Measurements from ENCODE around the gene MRPS33. TPM values are rescaled to one million over a fixed set of nuclear protein-coding genes. Genes with fewer than 3 reads are reported as not detected.
A peak's percentile ranks its signal among the peaks of the same experiment; 100 is the strongest.

Gene MRPS33
- total and polyA plus RNA-seq, 2 experiments from 2014 or later, result 23.1 to 140 TPM

DNA sequence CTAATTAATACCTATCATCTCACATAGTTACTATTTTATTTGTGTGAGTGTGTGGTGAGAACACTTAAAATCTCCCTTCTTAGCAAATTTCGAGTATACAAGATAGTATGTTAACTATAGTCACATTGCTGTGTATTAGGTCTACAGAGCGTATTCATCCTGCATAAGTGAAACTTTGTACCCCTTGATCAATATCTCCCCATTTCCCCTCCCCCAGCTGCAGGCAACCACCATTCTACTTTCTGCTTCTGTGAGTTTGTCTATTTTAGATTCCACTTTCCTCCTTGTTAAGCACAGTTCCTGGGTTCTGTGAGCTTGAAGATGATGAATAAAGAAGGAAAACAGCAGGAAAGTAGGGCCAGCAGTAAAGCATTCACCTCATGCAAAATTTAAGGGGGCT is 42.4 kb downstream of the MRPS33 start (continued):
- TF ChIP-seq, protein P1, sequence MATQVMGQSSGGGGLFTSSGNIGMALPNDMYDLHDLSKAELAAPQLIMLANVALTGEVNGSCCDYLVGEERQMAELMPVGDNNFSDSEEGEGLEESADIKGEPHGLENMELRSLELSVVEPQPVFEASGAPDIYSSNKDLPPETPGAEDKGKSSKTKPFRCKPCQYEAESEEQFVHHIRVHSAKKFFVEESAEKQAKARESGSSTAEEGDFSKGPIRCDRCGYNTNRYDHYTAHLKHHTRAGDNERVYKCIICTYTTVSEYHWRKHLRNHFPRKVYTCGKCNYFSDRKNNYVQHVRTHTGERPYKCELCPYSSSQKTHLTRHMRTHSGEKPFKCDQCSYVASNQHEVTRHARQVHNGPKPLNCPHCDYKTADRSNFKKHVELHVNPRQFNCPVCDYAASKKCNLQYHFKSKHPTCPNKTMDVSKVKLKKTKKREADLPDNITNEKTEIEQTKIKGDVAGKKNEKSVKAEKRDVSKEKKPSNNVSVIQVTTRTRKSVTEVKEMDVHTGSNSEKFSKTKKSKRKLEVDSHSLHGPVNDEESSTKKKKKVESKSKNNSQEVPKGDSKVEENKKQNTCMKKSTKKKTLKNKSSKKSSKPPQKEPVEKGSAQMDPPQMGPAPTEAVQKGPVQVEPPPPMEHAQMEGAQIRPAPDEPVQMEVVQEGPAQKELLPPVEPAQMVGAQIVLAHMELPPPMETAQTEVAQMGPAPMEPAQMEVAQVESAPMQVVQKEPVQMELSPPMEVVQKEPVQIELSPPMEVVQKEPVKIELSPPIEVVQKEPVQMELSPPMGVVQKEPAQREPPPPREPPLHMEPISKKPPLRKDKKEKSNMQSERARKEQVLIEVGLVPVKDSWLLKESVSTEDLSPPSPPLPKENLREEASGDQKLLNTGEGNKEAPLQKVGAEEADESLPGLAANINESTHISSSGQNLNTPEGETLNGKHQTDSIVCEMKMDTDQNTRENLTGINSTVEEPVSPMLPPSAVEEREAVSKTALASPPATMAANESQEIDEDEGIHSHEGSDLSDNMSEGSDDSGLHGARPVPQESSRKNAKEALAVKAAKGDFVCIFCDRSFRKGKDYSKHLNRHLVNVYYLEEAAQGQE (IDR thresholded peaks at IDR 0.05; ENCODE audit: unreplicated experiment), result no peak
- no peak for TF ChIP-seq STAT1 (IDR thresholded peaks at IDR 0.05; ENCODE audit: unreplicated experiment)
- TF ChIP-seq ZNF331 (CRISPR knock-in tag; IDR thresholded peaks at IDR 0.05; ENCODE audit: low read depth), result no peak
- no peak for TF ChIP-seq EZH2 (IDR thresholded peaks at IDR 0.05; ENCODE audit: low read depth, unreplicated experiment)
- TF ChIP-seq ZNF114 (CRISPR knock-in tag; IDR thresholded peaks at IDR 0.05), result no peak
- no peak for TF ChIP-seq JUNB (IDR thresholded peaks at IDR 0.05; ENCODE audit: unreplicated experiment)
- TF ChIP-seq NANOG (IDR thresholded peaks at IDR 0.05; ENCODE audit: borderline replicate concordance), result no peak
- no peak for TF ChIP-seq POLR2AphosphoS5 (IDR thresholded peaks at IDR 0.05; ENCODE audit: low read depth)
- TF ChIP-seq EZH2phosphoT487 (IDR thresholded peaks at IDR 0.05; ENCODE audit: unreplicated experiment), result no peak
- TF ChIP-seq, protein P2, sequence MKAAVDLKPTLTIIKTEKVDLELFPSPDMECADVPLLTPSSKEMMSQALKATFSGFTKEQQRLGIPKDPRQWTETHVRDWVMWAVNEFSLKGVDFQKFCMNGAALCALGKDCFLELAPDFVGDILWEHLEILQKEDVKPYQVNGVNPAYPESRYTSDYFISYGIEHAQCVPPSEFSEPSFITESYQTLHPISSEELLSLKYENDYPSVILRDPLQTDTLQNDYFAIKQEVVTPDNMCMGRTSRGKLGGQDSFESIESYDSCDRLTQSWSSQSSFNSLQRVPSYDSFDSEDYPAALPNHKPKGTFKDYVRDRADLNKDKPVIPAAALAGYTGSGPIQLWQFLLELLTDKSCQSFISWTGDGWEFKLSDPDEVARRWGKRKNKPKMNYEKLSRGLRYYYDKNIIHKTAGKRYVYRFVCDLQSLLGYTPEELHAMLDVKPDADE (IDR thresholded peaks at IDR 0.05), result no peak

DNA sequence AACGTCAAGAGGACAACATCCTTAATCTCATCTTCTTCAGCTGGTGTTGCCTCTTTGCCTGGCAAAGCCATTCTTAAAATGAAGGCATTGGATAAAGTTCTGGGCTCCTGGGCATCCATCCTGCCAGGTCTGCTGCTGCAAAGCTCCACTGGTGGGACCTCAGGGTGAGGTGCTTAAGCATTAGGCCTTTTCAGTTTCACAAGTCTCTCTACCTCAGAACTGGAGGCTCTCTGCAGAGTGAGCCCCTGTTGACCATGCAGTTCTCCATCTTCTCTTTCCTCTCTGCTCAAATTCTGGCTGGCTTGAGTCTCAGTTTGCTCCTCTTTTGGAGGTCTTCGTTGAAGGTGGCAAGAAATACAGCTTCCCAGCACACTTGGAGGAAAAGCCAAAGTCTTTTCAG is 47.3 kb downstream of the MRPS33 start:
- no peaks in the 10 kb centered on the region for H3K4me1 Mint-ChIP-seq
- Histone ChIP-seq H3K79me2 (replicated peaks; ENCODE audit: insufficient read depth) (no peaks in the 10 kb centered on the region), H3F3A (replicated peaks; ENCODE audit: low read depth) (no peaks in the 10 kb centered on the region), H2AFZ (peak overlapping the region; percentile 66; the same call in 1 of the 2 replicates), H3K36me3 (ENCODE audit: insufficient read depth) (no peaks in the 10 kb centered on the region), H3K4me2 (no peak overlapping the region), H3K4me3 (no peak overlapping the region), H4K20me1 (replicated peaks; ENCODE audit: insufficient read depth) (no peaks in the 10 kb centered on the region), H3K27me3 (ENCODE audit: insufficient read depth) (no peaks in the 10 kb centered on the region), H3K4me1 (ENCODE audit: insufficient read depth) (no peaks in the 10 kb centered on the region), H3K9me2 (ENCODE audit: insufficient read depth) (no peaks in the 10 kb centered on the region), H3K27ac (ENCODE audit: low read depth) (no peak overlapping the region)
- H3K27me3 Mint-ChIP-seq (ENCODE audit: insufficient read depth, low read depth, poor library complexity), result peaks cover 4% of the 10 kb centered on the region
- H3K27ac Mint-ChIP-seq, result no peak overlapping the region
- DNase-seq (ENCODE audit: low spot score) (no peak), ATAC-seq (no peak)
- no peaks in the 10 kb centered on the region for H3K9me3 Mint-ChIP-seq
- H3K36me3 Mint-ChIP-seq (ENCODE audit: low read depth), result no peaks in the 10 kb centered on the region
- H3K4me3 Mint-ChIP-seq, result no peak overlapping the region
- TF ChIP-seq, protein P3, sequence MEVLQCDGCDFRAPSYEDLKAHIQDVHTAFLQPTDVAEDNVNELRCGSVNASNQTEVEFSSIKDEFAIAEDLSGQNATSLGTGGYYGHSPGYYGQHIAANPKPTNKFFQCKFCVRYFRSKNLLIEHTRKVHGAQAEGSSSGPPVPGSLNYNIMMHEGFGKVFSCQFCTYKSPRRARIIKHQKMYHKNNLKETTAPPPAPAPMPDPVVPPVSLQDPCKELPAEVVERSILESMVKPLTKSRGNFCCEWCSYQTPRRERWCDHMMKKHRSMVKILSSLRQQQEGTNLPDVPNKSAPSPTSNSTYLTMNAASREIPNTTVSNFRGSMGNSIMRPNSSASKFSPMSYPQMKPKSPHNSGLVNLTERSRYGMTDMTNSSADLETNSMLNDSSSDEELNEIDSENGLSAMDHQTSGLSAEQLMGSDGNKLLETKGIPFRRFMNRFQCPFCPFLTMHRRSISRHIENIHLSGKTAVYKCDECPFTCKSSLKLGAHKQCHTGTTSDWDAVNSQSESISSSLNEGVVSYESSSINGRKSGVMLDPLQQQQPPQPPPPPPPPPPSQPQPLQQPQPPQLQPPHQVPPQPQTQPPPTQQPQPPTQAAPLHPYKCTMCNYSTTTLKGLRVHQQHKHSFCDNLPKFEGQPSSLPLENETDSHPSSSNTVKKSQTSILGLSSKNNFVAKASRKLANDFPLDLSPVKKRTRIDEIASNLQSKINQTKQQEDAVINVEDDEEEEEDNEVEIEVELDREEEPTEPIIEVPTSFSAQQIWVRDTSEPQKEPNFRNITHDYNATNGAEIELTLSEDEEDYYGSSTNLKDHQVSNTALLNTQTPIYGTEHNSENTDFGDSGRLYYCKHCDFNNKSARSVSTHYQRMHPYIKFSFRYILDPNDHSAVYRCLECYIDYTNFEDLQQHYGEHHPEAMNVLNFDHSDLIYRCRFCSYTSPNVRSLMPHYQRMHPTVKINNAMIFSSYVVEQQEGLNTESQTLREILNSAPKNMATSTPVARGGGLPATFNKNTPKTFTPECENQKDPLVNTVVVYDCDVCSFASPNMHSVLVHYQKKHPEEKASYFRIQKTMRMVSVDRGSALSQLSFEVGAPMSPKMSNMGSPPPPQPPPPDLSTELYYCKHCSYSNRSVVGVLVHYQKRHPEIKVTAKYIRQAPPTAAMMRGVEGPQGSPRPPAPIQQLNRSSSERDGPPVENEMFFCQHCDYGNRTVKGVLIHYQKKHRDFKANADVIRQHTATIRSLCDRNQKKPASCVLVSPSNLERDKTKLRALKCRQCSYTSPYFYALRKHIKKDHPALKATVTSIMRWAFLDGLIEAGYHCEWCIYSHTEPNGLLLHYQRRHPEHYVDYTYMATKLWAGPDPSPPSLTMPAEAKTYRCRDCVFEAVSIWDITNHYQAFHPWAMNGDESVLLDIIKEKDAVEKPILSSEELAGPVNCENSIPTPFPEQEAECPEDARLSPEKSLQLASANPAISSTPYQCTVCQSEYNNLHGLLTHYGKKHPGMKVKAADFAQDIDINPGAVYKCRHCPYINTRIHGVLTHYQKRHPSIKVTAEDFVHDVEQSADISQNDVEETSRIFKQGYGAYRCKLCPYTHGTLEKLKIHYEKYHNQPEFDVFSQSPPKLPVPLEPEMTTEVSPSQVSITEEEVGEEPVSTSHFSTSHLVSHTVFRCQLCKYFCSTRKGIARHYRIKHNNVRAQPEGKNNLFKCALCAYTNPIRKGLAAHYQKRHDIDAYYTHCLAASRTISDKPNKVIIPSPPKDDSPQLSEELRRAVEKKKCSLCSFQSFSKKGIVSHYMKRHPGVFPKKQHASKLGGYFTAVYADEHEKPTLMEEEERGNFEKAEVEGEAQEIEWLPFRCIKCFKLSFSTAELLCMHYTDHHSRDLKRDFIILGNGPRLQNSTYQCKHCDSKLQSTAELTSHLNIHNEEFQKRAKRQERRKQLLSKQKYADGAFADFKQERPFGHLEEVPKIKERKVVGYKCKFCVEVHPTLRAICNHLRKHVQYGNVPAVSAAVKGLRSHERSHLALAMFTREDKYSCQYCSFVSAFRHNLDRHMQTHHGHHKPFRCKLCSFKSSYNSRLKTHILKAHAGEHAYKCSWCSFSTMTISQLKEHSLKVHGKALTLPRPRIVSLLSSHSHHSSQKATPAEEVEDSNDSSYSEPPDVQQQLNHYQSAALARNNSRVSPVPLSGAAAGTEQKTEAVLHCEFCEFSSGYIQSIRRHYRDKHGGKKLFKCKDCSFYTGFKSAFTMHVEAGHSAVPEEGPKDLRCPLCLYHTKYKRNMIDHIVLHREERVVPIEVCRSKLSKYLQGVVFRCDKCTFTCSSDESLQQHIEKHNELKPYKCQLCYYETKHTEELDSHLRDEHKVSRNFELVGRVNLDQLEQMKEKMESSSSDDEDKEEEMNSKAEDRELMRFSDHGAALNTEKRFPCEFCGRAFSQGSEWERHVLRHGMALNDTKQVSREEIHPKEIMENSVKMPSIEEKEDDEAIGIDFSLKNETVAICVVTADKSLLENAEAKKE (CRISPR knock-in tag; IDR thresholded peaks at IDR 0.05), result no peak
- TF ChIP-seq EZH2phosphoT487 (IDR thresholded peaks at IDR 0.05; ENCODE audit: unreplicated experiment) (no peak), ZNF114 (CRISPR knock-in tag; IDR thresholded peaks at IDR 0.05) (no peak), CREB1 (CRISPR knock-in tag; IDR thresholded peaks at IDR 0.05; ENCODE audit: low read depth) (no peak), JUNB (IDR thresholded peaks at IDR 0.05; ENCODE audit: unreplicated experiment) (no peak), NANOG (IDR thresholded peaks at IDR 0.05; ENCODE audit: borderline replicate concordance) (no peak)
- TF ChIP-seq, protein P2 (IDR thresholded peaks at IDR 0.05), result no peak

Measured in GM23338 (cell line).